HG03575 (cell line): Measurements from ENCODE around the gene AOPEP.

ENCODE experiments used
- ATAC-seq: cut with Tn5 transposase; IDR thresholded peaks from one replicate; pipeline ENCODE4 v1.9.1; 2021; ENCODE audit not compliant: unreplicated experiment, insufficient number of reproducible peaks, low FRiP score; ENCODE audit errors: extremely low read depth

The AOPEP gene

DNA sequence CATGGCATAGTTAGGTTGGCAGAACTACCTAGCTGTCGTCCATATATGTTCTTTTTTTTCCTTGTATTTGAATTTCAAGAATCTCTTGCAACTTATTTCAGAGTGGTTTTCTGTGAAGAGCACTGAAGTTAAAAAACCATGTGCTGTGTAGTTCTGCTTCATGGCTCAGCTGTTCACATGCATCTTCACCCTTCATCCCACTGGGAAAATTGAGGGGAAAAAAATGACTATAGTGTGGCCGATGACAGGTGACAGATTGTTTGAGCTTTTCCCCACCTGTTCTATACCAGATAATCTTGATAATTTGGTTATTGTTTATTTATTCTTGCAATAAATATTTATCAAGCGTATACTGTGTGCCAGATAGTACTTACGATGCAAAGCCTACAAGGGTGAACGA lies 77.8 kb downstream of the AOPEP start:
- no peak for ATAC-seq

DNA sequence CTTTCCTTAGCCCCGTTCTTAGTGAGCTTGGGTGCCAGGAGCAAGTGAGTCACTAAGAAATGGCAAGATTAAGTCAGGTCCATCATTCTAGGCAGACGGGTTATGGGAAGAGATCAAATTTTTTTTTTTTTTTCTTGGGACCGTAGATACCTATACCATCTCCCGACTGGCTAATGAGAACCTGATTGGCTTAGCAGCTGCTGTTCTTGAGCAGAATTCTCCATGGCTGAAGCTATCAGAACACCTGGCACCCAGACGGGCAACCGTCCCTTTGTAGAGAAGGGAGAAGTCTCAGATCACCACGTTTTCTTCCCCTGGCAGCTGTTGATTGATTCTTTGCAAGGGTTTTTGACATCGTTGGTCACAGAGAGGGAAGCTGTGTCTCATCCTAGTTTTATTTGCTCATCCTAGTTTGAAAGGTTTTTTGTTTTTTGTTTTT lies 78.6 kb downstream of the AOPEP start:
- no peak for ATAC-seq

- ATAC-seq, result no peak
These were observed 79.1 kb downstream of the AOPEP start for GRCh38 chr9:94805585-94805984.

DNA sequence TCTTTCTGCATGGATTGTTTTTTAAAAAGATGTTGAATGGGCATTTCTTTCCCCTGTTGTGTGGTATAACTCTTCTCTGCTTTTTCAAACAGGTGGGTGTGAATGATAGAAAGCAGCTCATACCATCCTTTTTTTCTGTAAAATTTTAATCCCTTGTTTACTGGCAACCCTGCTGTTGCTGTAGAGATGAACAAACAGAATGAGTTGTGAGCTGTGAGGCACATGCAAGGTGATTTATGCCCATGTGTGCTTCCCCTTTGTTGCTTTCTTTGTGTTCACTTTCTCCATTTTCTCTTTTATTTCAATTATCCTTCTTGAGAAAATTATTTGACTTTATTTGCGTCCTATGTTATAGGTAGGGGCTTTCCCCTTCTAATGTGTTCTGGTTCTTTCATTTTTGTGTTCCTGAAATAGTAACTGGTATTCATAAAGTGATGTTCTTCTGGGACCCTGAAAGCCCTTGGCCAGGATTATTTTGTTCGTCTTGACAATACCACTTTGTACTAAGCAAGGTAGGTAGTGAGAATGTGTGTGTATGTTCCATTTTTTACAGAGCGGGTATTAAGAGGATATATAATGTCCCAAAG lies 79.9 kb downstream of the AOPEP start:
- ATAC-seq, result no peak

- ATAC-seq, result no peak
These were observed 81.1 kb downstream of the AOPEP start for GRCh38 chr9:94807556-94807955.

GRCh38 chr9:94808926-94809700 lies 82.6 kb downstream of the AOPEP start:
- ATAC-seq, result no peak

DNA sequence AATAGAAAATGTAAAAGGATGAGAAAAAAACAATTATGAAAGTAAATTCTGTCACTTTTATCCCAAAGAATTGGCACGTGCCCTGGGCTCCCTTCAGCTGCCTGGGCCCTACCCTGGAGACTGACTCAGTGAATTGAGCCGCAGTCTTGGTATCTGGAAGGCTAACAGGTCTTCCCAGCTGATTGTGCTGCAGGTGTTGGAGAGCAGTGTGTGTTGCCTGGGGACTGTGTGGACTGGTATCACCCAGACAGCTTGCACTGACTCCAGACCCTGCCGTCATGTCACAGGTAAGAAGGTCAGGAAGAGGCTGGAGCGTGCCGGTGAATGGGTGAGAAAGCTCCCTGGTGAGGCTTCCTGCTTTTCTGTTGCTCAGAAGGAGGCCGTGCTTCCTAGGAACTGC lies 83.3 kb downstream of the AOPEP start:
- no peak for ATAC-seq

- no peak for ATAC-seq
These were observed 84.6 kb downstream of the AOPEP start for GRCh38 chr9:94811074-94811473.

GRCh38 chr9:94812343-94812742 lies 85.8 kb downstream of the AOPEP start:
- ATAC-seq, result no peak

GRCh38 chr9:94813379-94813778 lies 86.9 kb downstream of the AOPEP start:
- no peak for ATAC-seq

- ATAC-seq, result no peak
These were observed 91.0 kb downstream of the AOPEP start for GRCh38 chr9:94817291-94818177.

DNA sequence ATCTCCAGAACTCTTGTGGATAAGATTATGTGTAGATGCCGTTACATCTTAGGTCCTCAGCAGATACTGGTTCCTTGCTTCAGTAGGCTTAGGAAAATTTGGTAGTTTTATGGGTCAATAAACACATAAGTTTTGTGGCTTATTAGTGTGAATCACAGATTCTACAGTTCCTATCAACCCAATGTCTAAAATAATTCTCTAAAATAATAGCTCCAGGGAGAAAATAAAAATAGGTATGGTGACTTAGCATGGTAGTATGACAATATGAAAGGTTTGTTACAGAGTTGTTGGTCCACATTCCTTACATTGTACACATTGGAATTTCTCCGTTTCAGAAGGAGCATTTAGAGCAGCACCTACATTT lies 91.7 kb downstream of the AOPEP start:
- ATAC-seq, result no peak

DNA sequence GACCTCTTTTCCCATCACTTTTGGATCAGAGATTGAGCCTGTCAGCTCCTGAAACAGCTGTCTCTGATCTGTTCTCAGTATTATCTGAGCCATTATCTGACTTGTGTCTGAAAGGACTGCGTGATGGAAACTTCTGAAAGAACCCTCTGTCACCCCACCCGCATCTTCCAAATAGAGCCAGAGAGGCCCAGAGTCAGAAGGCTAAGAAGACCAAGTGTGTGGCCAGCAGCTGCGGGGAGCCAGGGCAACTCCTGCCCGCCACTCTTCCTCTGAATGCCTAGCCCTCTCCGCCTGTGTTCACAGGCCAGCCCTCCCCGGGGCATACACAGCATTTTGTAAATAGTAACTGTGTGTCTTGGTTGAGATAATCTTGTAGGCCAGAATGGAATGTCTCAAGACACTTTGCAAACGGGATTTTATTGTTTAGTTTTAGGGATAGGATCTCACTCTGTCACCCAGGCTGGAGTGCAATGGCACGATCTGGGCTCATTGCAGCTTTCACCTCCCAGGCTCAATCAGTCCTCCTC lies 92.7 kb downstream of the AOPEP start:
- ATAC-seq, result no peak

DNA sequence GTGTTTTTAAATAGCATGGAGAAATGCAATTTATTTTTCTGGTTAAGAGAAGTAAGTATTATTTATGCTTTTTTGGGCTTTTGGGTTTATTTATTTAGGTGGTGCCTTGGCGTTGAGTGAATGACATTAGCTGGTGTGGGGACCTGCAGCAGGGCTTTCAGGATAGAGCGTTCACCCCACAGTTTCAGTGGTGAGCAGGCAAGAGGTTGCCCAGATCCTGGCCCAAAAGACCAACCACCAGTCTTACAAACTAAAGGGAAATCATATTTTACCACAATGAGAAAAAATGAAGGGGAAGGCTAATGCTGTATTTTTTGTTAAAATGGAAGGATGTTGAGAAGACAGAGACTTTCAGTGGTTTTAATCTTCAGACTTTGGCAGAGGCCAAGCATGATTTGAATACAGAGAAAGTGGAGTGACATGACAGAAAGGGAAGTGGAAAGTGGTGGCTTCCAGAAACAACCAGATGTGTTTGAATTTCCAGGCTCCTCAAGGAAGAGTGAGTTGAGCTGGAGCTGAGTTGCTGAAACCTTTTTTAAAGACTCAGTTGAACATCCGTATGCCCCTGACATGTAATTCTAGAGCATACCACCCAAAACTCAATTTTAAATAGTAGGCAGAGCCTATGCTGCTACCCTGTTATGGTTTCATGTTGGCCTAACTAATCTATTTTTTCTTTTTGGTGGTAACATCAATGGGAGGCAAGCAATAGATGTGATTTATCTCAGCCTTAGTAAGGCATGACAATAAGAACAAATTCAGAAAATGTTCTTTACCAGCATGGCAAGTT lies 94.8 kb downstream of the AOPEP start:
- ATAC-seq, result no peak

GRCh38 chr9:94822273-94822672 lies 95.8 kb downstream of the AOPEP start:
- no peak for ATAC-seq

GRCh38 chr9:94823710-94824109 lies 97.2 kb downstream of the AOPEP start:
- ATAC-seq, result no peak

GRCh38 chr9:94824411-94824810 lies 97.9 kb downstream of the AOPEP start:
- no peak for ATAC-seq

GRCh38 chr9:94824913-94825610 lies 98.6 kb downstream of the AOPEP start:
- no peak for ATAC-seq
